Measurements from ENCODE around the gene VASP.

DNA sequence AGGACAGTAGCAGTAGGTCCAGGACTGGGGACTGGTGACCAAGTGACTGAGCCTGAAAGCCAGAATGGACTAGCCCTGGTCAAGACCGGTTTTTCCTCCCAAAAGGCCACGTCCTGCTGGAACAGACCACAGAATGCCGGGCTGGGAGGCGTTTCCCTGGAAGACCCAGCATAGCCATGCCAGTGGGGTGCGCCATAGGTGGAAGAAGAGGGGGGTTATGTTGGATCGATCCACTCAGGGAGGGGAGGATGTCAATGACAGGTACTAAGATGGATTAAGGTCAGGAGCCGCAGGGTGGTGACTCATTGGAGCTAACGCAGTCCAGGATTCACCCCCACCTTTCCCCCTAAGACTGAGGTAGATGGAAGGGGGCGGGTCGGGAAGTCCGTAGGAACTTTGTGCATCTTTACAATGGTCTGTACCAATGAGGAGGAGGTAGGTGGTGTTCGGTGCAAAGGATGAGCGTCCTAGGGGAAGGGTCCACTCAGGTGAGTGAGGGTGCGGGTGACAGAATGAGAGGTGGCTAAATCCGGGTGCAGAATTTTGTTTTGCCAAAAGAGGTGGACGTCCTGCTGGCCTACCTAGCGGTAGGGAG, 21.0 kb downstream of the VASP start:
- no peak for TF ChIP-seq CTCF (IDR thresholded peaks at IDR 0.05; ENCODE audit: poor library complexity, severe bottlenecking)
- no peak for TF ChIP-seq REST (IDR thresholded peaks at IDR 0.05; ENCODE audit: borderline replicate concordance)
- TF ChIP-seq EP300 (conservative IDR thresholded peaks at IDR 0.05; ENCODE audit: poor library complexity, severe bottlenecking), result no peak
- TF ChIP-seq EZH2 (IDR thresholded peaks at IDR 0.05; ENCODE audit: borderline replicate concordance, insufficient read depth, low read length, poor library complexity, severe bottlenecking), result no peak
